NOMO-1 (cell line): Measurements from ENCODE around the gene PTN.

Experiments used
- DNase-seq, 2 experiments: peaks; one replicate each; lab custom pipeline; 2025; ENCODE audit not compliant: unreplicated experiment in 2 of 2; lab: John Stamatoyannopoulos, UW

The PTN gene

DNA sequence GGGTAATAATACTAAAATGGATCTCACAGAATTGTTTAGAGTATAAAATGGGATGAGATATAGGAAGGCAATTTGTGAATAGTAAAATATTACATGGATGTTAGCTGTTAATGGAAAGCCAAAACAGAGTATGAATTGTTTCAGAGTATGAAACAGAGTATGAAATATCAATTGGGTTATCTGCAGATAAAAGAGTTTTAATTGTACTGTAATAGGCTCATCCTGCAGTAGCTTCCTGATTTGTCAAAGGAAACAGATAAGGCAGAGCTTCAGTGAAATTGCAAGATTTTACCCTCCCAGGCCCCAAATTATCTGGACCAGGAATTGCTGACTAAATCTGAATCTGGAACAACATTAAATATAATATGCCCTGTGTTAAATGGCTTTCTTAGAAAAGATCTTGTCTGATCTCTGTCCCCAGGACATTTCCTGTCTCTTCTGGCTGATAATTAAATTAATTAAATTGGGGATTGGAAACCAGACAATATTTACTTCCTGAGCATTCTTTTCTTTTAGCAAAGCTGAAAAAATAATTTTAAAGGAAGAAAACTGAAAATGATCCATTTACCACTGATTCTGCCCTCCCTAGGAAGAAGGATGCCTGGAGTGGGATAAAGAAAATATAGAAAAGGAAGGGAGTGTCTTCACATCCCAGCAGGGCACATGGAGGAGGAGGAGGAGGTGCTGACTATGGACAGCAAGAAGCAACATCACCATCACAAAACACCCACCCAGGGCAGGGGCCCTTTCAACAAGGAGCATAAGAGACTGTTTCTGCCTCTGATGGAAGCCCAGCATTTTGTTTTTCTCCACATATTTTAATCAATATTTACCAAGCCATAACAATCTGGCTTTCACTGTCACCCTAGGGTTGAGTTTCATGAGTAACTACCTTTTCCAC, 18.5 kb downstream of the PTN start:
- no peak for DNase-seq

DNA sequence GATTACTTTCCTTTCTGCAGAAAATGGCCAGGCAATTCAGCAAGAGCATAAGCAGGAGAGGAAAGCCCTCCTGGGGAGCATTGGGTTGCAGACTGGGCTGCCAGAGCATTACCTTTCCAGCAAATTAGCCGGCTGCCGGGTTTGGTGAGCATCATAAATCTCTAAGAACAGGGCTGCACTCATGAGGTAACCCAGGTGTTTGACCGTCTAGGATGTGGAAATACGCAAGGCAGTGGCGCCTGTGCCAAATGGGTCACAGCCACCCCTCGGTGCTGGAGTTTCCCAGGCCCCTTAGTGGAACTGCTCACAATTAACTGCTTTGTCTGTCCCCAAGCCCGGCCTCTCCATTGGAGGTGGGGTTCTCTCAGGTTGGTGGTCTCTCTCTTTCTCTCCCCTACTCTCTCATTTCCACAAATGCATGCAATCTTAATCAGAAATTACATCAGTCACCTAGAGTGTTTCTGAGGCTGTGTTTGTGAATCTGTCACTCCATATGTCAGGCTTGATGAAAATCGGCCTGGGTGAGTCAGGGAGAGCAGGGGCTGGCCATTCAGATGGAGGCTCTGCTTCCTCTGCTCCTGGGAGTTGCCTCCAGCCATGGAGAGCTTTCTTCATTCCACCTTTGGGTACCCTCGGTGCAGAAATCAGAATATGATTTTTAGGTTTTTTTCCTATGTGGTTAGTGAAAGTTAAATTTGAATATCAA, 26.7 kb downstream of the PTN start:
- DNase-seq: no peak

DNA sequence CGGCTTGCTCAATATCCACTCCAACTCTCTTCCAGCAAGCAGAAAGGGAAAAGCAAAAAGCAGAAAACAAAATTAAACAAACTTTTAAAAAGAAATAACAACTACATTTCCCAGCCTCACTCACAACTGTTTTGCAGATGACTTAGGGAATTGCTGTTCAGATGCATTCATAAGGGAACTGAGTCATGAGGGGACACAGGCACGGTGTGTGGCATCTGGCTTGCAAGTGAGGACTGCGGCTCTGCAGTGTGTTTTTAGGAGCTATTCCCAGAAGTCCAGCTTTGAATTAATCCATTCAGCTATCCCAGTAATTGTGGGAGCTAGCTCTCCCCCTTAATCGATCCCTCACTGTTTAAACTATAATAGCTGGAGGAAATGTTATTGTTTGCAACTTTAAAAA, 30.3 kb downstream of the PTN start:
- DNase-seq: no peak

DNA sequence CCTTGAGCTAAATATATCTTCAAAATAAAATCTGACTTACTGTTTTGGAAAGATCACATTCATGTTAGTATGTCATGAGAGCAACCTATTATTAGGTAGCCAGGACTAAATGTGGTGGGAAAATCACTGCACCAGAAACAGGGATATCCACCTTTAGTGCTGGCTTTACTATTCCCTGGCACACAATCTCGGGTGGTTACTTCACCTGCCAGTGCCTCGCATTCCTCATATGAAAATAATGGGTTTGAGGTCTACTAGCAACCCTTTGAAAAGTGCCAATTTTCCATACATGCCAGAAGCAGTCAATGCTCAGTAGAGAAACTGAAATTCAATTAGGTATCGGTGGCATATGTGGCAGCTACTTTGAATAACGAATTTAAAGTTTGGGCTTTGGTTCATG, 36.8 kb downstream of the PTN start:
- no peak for DNase-seq

DNA sequence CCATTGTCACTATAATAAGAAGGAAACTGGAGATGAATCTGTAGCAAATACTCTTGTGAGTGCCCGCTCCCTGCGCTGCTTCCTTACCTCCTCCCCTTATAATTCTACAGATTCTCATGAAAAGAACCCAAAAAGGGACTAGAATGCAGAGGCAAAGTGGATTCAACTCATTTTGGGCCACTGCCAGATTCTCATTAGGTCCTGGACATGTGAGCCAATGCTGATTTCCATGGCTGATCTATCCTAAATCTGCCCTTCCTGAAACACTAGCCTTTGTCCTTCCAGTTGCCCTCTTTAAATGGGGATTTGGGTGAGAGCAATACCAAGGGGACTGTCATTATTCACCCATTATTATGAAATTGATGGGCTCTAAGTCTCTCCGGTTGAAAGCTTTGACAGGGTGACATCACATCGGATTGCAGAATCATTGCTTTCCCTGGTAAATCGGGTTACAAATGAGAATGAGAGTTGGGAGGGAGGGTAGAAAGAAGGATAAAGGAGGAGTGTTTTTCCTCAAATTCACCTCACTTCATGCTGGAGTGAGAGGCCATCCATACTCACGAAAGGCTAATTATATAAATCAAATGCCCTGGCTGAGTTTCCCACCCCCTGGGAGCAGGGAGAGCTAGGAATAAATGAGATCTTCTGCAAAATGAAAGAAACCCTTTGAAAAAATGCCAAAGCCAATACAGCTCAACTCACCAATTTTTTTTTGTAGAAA, 37.5 kb downstream of the PTN start:
- DNase-seq: no peak

DNA sequence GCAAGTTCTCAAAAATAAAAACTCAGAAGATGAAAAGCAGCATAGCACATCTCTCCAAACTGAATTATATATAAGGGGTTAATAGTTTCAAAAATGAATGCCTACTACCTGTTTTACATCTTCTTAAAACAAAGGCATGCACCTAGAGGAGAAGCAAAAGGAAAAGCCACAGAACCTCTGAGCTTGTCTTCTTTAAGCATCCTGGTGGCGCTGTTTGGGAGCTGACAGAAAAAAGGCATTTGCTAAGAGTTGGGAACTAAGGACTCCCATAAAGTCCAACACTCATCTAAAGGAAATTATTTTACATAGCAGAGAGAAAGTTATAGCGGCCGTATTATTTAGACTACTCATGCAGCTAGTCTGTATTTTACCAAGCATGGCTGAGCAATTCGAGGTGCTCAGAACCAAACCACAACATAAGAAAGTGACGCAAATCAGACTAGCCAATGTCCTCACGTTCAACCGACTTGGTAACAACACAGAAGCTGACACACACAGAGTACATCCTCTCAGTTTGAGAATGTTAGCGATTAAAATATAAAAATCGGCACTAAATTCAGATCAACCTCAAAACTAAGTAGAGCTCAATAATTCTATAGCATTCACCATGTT, 38.8 kb downstream of the PTN start:
- DNase-seq: no peak

DNA sequence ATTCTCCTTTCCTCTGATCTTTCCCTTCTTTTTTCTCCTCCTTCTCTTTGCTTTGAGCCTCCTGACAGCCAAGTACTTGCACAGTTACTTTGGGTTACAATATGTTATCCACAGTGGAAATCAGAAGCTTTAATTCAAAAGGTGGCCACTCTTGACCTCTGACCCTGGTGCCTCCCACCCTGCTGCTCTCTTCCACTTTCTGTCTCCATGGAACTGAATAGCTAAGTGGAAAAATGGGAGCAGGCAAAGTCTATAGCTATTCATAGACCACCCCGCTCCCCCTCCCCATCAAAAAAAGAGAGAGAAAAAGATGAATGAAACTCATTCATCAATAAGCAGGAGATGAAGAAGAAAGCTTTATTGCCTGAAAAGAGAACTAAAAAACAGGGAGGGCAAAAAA, 39.4 kb downstream of the PTN start:
- DNase-seq: no peak

DNA sequence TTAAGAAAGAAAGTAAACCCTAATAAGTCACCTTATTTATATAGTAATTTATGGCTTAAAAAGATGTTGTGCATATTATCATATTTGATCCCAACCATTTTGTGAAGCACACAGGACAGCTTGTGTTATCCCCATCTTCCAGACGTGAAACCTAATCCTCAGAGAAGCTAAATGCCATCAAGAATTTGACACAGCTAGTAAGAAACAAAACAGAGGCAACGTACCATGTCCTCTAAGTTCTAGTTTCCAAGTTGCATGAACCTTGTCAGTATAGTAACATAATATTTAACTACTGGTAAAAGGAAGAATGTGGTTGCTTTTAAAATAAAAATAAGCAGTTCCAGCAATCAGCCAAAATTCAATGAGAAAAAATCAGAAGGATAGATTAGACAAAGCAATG, 41.5 kb downstream of the PTN start:
- no peak for DNase-seq

DNA sequence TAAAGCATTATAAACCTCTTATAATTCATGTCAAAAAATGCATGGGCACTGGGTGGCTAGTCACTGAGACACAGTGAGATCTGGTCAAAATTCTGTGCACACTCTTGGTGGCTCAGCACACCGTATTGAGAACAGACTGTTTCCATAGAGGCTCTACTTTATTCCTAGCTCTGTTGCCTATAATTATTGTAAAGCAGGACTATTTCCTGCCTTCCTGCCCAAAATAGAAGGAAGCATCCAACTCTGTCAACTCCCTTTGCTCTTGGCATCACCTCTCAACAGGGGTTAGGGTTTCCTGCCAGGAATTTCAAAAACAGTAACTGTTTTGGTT, 45.1 kb downstream of the PTN start:
- DNase-seq: no peak

DNA sequence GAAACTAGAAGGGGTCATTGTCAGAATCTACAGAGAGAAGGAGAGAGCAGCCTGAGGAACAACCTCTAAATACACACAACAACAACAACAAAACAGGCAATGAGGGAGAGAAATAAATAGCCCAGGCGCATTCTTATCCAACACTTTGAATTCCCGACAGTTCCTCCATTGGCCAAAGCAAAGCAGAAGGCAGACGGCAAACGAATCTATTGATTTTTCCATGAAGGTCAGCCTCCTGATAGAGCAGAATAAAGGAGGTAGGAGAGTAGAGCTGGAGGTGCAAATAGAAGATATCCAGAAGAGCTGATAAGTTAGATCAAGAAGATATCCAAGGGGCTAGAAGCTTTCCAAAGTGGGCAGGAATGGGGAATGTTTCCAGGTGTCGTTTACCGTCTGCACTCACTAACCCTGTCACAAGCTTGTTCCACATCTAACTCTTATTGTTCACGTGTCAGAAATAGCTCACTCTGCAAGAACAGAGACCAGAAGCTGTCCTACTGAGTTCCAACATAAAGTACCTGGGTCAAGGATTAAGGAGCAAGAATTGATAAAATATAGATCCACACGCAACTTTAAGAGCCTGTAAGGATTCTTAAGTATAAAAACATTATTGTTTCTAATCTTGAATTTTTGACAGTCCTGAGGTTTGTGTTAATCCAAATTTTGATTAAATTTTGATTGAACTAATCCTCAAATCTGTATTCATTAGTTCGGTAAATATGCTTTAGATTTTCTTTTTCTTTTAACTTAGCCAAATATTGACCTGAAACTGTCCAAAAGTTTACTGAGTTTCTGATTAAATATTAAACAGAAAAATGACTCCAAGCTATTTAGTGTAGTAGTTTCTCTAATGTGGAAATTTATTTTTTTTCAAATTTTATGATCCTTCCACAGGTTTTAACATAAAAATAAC, 45.7 kb downstream of the PTN start:
- DNase-seq: no peak

DNA sequence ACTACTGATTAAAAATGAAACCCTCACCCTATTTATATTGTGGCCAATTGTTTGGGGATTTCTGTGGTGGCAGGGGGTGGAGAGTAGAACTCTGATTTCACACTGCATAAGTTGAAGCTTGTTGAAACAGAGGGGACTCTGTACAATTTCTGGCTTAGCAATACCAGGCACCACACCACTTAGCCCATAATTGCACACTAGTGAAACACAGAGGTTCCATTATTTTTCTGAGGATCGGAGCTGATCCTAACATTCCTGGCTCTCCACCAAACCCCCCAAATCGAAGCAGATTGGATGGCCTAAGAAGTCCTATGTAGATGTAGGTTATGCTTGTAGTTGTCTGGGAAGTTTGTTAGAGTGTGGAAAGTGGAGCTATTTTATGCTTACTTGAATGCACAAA, 47.0 kb downstream of the PTN start:
- no peak for DNase-seq

DNA sequence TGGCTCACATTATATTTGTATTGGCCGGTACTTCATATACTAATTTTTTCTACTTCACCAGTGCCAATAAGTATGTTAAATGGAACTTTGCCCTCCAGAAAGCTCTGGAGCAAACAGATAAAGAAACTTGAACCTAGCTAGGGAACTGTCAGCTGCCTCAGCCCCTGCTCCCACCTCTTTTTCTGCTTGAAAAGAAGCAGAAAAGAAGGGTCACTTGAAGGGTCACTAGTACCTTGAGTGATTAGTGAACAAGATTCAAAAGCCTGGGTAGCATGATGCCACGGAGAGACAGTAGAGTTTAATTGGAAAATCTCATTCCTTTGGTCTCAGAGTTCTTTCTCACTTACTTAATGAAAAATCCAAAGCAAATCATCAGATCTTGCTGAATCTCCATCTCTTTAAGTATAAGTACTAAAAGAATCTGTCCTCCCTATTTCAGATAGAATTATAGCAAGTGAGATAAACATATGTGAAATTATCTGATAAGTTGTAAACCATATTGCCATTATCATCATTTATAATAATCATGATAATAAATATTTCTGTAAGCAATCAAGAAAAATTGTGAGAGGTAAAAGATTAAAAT, 47.7 kb downstream of the PTN start:
- no peak for DNase-seq

DNA sequence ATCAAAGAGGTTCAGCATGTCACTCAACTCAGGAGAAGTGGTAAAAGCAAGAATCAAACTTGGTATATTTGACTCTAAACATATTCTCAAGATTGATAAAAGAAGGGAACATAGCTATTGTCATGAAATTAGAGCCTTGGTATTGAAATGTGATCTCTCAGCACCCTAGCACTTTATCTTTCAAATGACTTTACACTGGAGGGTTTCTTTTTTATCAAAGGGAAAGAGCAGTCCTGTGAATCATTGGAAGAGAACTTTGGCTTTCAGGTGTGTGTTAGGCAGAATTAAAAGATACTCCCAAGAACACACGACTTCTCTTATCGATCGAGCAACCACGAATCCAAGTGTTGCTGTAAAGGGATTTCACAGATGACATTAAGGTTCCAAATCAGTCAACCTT, 54.4 kb downstream of the PTN start:
- no peak for DNase-seq

DNA sequence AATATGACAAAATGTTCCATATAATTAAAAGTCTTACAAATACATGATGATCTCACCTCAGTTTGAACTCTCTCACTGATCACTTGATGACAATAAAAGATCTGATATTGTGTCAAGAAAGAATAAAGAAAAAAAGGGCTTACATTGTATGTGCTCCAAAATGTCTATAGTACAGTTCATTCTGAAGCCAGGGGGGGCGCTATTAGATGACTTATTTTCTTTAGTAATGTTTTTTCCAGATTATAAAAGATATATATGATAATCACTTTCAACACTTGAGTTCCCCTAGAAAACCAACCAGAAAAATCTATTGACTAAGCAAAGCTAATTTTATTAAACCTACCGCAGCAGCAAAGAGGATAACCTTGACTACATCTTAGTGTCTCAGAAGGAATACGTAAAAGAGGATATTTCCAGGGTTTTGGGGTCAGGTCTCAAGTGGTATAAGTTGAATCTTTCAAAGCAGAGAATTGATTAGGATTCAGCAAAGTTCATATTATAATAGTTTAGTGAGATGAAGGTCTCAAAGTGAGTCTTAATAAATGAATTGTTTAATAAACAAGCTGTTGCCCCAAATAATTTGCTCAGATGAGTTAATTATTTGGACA, 55.8 kb downstream of the PTN start:
- DNase-seq: no peak

DNA sequence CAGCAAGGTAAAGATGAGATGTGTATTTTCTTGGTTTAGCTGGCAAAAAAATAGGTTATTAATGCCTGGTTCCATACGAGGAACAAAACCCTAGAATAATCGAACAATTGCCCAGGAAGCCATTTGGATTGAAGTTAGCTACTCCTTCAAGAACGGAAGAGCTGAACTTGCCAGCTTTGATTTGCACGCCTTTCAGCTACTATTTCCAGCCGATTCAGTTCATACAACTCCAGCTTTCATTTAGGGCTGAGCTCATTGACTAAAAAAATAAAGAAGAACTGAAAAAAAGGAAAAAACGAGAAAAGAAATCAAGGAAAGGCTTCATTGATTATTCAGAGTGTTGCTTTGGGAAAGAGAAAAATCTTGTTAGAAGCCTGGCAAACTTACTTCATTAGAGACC, 60.4 kb downstream of the PTN start:
- no peak for DNase-seq

DNA sequence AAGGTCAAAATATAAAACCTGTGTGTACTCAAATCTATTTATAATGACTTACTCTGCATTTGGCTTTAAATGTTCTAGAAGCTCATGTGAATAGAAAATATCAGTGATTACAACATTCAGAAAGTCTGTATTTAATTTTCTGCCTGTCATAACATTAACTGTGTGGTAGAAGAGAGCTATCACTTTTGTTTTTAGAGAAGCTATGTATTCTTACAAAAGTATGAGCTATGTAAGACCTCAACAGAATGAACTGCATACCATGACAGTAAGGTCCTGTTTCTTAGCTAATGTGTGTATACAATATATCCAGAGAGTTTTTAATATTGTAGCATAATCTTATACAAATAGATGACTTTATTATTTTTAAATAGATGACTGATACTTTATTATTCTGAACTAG, 61.5 kb downstream of the PTN start:
- no peak for DNase-seq

DNA sequence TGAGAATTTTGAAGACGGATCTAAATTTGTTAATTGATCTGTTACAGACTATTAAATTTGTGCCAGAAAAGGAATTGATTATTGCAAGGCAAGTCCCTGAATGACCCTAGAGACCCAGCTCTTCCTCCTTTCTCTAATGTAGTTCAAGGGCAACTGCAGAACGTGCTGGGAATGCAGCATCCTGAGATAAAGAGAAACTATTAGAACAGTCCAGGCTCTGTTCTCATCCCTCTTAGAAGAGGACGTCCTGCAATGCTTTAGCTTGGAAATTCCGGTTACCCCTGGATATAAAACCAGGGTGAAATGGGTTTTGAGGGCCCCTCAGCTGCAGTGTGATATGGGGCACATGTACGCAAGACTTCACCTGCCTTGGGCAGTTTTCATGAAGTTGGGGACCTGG, 67.3 kb downstream of the PTN start:
- no peak for DNase-seq

DNA sequence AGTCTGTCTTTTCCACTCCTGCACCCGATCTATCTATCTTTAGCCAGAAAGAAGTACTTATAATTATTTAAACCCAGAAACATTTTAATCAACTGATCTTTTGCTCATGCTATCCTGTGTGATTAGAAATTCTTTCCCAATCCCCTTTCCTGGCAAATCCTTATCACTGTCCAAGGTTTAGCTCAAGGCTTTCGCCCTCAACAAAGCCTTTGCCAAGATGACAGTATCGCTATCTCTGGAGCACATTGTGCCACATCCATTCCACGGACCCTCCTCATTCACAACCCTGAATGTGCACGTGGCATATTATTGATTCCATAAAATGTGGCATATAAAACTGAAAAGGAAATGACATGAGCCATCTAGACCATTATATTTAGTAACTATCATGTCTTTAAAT, 71.3 kb downstream of the PTN start:
- no peak for DNase-seq

DNA sequence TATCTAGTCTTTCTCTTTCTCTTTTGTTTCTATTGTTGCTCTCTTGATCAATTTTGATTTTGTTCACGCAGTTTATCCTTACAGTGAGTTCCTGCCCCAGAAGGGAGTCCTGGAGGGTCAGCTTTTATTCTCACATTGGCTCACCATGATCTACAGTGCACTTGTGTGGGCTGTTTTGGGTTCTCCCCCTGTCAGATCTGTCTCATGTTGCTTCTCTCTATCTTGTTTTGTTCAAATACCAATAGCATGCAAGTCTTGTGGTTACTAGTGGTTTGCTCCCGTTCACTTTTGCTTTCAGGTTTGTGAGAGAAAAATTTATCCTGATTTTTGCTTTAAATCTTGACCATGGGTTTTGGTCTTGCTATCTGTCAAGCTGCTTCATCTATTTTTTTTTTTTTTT, 74.3 kb downstream of the PTN start:
- no peak for DNase-seq
